ENCODE measurements around the gene ARHGEF19. TPM values are rescaled to one million over a fixed set of nuclear protein-coding genes. Genes with fewer than 3 reads are reported as not detected.

The ARHGEF19 gene
- total and polyA plus RNA-seq, 10 of the 15 experiments (the other 5 are each of a cell fraction or from before 2014, with no cell fraction given) = 0.15 to 2.9 (median 0.67) TPM; not detected in 1

DNA sequence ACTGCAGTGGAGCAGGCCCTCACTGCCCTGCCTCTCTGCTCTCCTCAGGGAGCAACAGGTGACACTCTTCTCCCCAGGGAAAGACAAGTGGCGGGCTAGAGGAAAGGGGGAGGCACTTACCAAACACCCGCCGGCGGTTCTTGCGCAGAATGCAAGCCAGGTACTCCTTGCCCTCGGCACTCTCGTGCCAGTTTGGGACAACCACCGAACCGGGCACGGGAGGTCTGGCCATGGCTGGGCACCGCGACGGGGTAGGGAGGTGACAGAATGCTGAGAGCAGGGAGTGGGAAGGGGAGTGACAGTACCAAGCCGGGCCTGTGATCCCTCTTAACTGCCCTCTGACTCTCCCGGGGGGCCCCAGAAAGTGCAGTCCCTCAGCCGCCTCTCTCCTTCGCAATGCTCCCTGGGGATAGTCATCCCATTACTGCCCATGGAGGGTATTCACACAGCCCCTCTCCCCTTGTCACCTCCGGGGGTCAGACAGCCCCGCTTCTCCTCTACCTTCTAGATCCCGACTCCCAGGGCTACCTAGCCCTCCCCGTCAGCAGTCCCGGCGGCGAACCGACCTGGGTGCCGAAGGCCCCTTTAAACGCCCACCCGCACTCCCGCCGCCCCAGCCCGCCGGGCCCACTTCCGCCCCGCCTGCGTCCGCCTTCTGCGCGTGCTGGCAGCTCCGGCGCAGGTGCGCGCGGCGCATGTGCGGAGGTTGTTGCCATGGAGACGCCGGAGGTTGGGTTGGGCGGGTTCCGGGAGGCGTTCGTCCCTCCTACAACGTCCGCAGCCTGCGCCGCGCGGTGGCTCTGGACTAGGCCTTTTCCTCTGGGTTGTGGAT, 24.3 kb upstream of the ARHGEF19 start, which contains the start of gene CPLANE2 (continued):
- TF ChIP-seq YY1 (IDR thresholded peaks at IDR 0.05; ENCODE audit: low read depth, low read length) (0 out of 2 replicates have a peak, but pooled peaks have one; percentile 21), ZNF384 (IDR thresholded peaks at IDR 0.05; ENCODE audit: borderline replicate concordance, low read depth, low read length) (no peak), NFYB (IDR thresholded peaks at IDR 0.05; ENCODE audit: insufficient read depth, low read depth, low read length) (peak; percentile 58; the same call in 1 of the 2 replicates), SREBF2 (IDR thresholded peaks at IDR 0.05; ENCODE audit: low read length) (no peak), EZH2 (IDR thresholded peaks at IDR 0.05; ENCODE audit: borderline replicate concordance, control insufficient read depth, low read depth, low read length) (no peak), SREBF1 (IDR thresholded peaks at IDR 0.05; ENCODE audit: low read length) (no peak), WRNIP1 (IDR thresholded peaks at IDR 0.05; ENCODE audit: borderline replicate concordance, low read depth, low read length) (no peak), USF1 (IDR thresholded peaks at IDR 0.05; ENCODE audit: borderline replicate concordance, extremely low read length, insufficient read depth, low read depth, low read length) (no peak), TCF12 (IDR thresholded peaks at IDR 0.05; ENCODE audit: low read depth, low read length) (peak; percentile 51; the same call in 1 of the 2 replicates), RBBP5 (conservative IDR thresholded peaks at IDR 0.05) (no peak), NRF1 (conservative IDR thresholded peaks at IDR 0.05; ENCODE audit: low read depth, low read length) (peak; percentile 91), BACH1 (IDR thresholded peaks at IDR 0.05; ENCODE audit: borderline replicate concordance) (peak; percentile 47; the same call in 1 of the 2 replicates), PRDM15 (CRISPR knock-in tag; IDR thresholded peaks at IDR 0.05) (no peak), CEBPZ (IDR thresholded peaks at IDR 0.05; ENCODE audit: low read depth, low read length) (no peak), SRF (IDR thresholded peaks at IDR 0.05; ENCODE audit: low read depth in 2 of 2, low read length in 2 of 2) (no peak), FOXK2 (IDR thresholded peaks at IDR 0.05) (no peak)
- TF ChIP-seq, protein P1, sequence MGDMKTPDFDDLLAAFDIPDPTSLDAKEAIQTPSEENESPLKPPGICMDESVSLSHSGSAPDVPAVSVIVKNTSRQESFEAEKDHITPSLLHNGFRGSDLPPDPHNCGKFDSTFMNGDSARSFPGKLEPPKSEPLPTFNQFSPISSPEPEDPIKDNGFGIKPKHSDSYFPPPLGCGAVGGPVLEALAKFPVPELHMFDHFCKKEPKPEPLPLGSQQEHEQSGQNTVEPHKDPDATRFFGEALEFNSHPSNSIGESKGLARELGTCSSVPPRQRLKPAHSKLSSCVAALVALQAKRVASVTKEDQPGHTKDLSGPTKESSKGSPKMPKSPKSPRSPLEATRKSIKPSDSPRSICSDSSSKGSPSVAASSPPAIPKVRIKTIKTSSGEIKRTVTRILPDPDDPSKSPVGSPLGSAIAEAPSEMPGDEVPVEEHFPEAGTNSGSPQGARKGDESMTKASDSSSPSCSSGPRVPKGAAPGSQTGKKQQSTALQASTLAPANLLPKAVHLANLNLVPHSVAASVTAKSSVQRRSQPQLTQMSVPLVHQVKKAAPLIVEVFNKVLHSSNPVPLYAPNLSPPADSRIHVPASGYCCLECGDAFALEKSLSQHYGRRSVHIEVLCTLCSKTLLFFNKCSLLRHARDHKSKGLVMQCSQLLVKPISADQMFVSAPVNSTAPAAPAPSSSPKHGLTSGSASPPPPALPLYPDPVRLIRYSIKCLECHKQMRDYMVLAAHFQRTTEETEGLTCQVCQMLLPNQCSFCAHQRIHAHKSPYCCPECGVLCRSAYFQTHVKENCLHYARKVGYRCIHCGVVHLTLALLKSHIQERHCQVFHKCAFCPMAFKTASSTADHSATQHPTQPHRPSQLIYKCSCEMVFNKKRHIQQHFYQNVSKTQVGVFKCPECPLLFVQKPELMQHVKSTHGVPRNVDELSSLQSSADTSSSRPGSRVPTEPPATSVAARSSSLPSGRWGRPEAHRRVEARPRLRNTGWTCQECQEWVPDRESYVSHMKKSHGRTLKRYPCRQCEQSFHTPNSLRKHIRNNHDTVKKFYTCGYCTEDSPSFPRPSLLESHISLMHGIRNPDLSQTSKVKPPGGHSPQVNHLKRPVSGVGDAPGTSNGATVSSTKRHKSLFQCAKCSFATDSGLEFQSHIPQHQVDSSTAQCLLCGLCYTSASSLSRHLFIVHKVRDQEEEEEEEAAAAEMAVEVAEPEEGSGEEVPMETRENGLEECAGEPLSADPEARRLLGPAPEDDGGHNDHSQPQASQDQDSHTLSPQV (IDR thresholded peaks at IDR 0.05) = no peak

Data from GM12878 (cell line).